ENCODE measurements around the gene SYNDIG1L. TPM values are rescaled to one million over a fixed set of nuclear protein-coding genes. Genes with fewer than 3 reads are reported as not detected.

SYNDIG1L gene
- under 0.01 TPM in 1 of 2 replicates, not detected in the other for total RNA-seq

GRCh38 chr14:74426202-74426582, at the start of gene SYNDIG1L:
Gene SYNDIG1L, minus strand, starts transcription at chr14:74426210. Its CDS starts 16,466 bp downstream, at chr14:74409744.

Other genes starting within 250 kb of the SYNDIG1L start
- not detected in 2 replicates for gene VSX2, start 186.8 kb downstream of the SYNDIG1L start, total RNA-seq
- gene ABCD4, start 123.3 kb downstream of the SYNDIG1L start, total RNA-seq = 34.3 and 36.7 TPM in 2 replicates
- gene VRTN, start 77.7 kb downstream of the SYNDIG1L start, total RNA-seq = not detected in 2 replicates
- 167 and 276 TPM in 2 replicates for gene NPC2, start 67.1 kb upstream of the SYNDIG1L start, total RNA-seq
- 12.0 and 14.6 TPM in 2 replicates for gene ISCA2, start 67.6 kb upstream of the SYNDIG1L start, total RNA-seq
- 315 and 335 TPM in 2 replicates for gene LTBP2, start 186.0 kb upstream of the SYNDIG1L start, total RNA-seq

Data from articular chondrocyte of knee joint (primary cell).